Activated T-cell treated with anti-CD3 and anti-CD28 coated beads for 24 hours (primary cell): ENCODE results near the gene RCL1.

ENCODE experiments used
- DNase-seq: peaks from one replicate; pipeline ENCODE4 v3.0.0-alpha.2; 2020; ENCODE audit warnings: low read depth

RCL1 gene

GRCh38 chr9:4812858-4813257, 20.1 kb downstream of the RCL1 start:
- no peak for DNase-seq

GRCh38 chr9:4814913-4815312, 22.2 kb downstream of the RCL1 start:
- no peak for DNase-seq

- DNase-seq = no peak
Observed at GRCh38 chr9:4815381-4815956, 22.7 kb downstream of the RCL1 start.

- no peak for DNase-seq
Observed at GRCh38 chr9:4820168-4820567, 27.4 kb downstream of the RCL1 start.

- DNase-seq = no peak
Observed at GRCh38 chr9:4821133-4821532, 28.4 kb downstream of the RCL1 start.

- no peak for DNase-seq
Observed at GRCh38 chr9:4822057-4822456, 29.3 kb downstream of the RCL1 start.

GRCh38 chr9:4826417-4827166, 33.8 kb downstream of the RCL1 start:
- DNase-seq = no peak

GRCh38 chr9:4827224-4827623, 34.5 kb downstream of the RCL1 start:
- DNase-seq = no peak

- DNase-seq = no peak
Observed at GRCh38 chr9:4828761-4829160, 36.0 kb downstream of the RCL1 start.

- no peak for DNase-seq
Observed at GRCh38 chr9:4829969-4830368, 37.2 kb downstream of the RCL1 start.

GRCh38 chr9:4830699-4831098, 38.0 kb downstream of the RCL1 start:
- no peak for DNase-seq

- DNase-seq = no peak
Observed at GRCh38 chr9:4831119-4831518, 38.4 kb downstream of the RCL1 start.

GRCh38 chr9:4831944-4832343, 39.2 kb downstream of the RCL1 start:
- no peak for DNase-seq

- peak; percentile 42 for DNase-seq
Observed at GRCh38 chr9:4832786-4833579, 40.2 kb downstream of the RCL1 start.

- DNase-seq = no peak
Observed at GRCh38 chr9:4833781-4834560, 41.2 kb downstream of the RCL1 start.

GRCh38 chr9:4836676-4837075, 43.9 kb downstream of the RCL1 start:
- DNase-seq = no peak

GRCh38 chr9:4837261-4838188, 44.8 kb downstream of the RCL1 start:
- DNase-seq = no peak

- no peak for DNase-seq
Observed at GRCh38 chr9:4838189-4838546, 45.4 kb downstream of the RCL1 start.

GRCh38 chr9:4839470-4839912, 46.7 kb downstream of the RCL1 start:
- no peak for DNase-seq

- no peak for DNase-seq
Observed at GRCh38 chr9:4840018-4840417, 47.3 kb downstream of the RCL1 start.

GRCh38 chr9:4842213-4842612, 49.5 kb downstream of the RCL1 start:
- DNase-seq = no peak
